HepG2 (cell line): ENCODE measurements around the gene HNRNPL.
"Not testable (repeated sequence)": the region's sequence is repeated elsewhere in the genome, so short reads cannot be mapped to it uniquely, and the experiment has no call there.

Experiments
- CEBPB ChIP-seq: IDR thresholded peaks from 2 replicates; pipeline ENCODE4 v1.6.1; 2011; ENCODE audit warnings: low read depth, low read length, improper control_type of control experiment, borderline replicate concordance
- HDAC2 ChIP-seq: sonication (generic); formaldehyde crosslinking; IDR thresholded peaks from 2 replicates; pipeline ENCODE4 v1.4.0; 2020; ENCODE audit warnings: missing genetic modification reagents
- HMGA1 ChIP-seq: sonication (generic); formaldehyde crosslinking; conservative IDR thresholded peaks from 2 replicates; pipeline ENCODE4 v1.4.0; 2020; ENCODE audit warnings: missing genetic modification reagents
- NBN ChIP-seq: fragments of 450-650 bp; conservative IDR thresholded peaks from 2 replicates; pipeline ENCODE4 v1.6.1; 2017
- TCF7L2 ChIP-seq: IDR thresholded peaks from 2 replicates; pipeline ENCODE4 v1.6.1; 2011; ENCODE audit warnings: mild to moderate bottlenecking, low read depth, low read length, moderate library complexity
- ZNF350 ChIP-seq: sonication (generic); formaldehyde crosslinking; IDR thresholded peaks from 2 replicates; pipeline ENCODE4 v1.4.0; 2020; ENCODE audit warnings: mild to moderate bottlenecking, low read depth, missing genetic modification reagents, borderline replicate concordance
- ZNF83 ChIP-seq: sonication (generic); formaldehyde crosslinking; IDR thresholded peaks from 2 replicates; pipeline ENCODE4 v1.4.0; 2020; ENCODE audit warnings: missing genetic modification reagents, mild to moderate bottlenecking, borderline replicate concordance
- TF ChIP-seq, protein P1 (sequence below): sonication (generic); formaldehyde crosslinking; IDR thresholded peaks from 2 replicates; pipeline ENCODE4 v1.5.0; 2020; ENCODE audit warnings: mild to moderate bottlenecking, missing genetic modification reagents, moderate library complexity
- TF ChIP-seq, protein P2 (sequence below): sonication (generic); formaldehyde crosslinking; IDR thresholded peaks from 2 replicates; pipeline ENCODE4 v1.5.1; 2020; ENCODE audit warnings: missing genetic modification reagents, mild to moderate bottlenecking, borderline replicate concordance
- TF ChIP-seq, protein P3 (sequence below): IDR thresholded peaks from 2 replicates; pipeline ENCODE4 v1.6.1; 2012; ENCODE audit warnings: low read length, improper control_type of control experiment

DNA sequence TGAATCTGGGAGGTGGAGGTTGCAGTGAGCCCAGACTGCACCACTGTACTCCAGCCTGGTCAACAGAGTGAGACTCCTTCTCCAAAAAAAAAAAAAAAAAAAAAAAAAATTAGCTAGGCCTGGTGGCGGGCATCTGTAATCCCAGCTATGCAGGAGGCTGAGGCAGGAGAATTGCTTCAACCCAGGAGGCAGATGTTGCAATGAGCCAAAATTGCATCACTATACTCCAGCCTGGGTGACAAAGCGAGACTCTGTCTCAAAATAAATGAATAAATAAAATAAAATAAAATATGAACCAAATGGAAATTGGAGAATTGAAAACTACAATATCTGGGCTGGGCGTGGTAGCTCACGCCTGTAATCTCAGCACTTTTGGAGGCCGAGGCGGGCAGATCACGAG is 20.6 kb downstream of the HNRNPL start:
- TF ChIP-seq NBN; ZNF350; TCF7L2; HMGA1 (CRISPR knock-in tag); ZNF83 (CRISPR knock-in tag); HDAC2 (CRISPR knock-in tag): not testable (repeated sequence)
- TF ChIP-seq, protein P1, sequence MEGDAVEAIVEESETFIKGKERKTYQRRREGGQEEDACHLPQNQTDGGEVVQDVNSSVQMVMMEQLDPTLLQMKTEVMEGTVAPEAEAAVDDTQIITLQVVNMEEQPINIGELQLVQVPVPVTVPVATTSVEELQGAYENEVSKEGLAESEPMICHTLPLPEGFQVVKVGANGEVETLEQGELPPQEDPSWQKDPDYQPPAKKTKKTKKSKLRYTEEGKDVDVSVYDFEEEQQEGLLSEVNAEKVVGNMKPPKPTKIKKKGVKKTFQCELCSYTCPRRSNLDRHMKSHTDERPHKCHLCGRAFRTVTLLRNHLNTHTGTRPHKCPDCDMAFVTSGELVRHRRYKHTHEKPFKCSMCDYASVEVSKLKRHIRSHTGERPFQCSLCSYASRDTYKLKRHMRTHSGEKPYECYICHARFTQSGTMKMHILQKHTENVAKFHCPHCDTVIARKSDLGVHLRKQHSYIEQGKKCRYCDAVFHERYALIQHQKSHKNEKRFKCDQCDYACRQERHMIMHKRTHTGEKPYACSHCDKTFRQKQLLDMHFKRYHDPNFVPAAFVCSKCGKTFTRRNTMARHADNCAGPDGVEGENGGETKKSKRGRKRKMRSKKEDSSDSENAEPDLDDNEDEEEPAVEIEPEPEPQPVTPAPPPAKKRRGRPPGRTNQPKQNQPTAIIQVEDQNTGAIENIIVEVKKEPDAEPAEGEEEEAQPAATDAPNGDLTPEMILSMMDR (CRISPR knock-in tag), result not testable (repeated sequence)
- peak; percentile 83 for TF ChIP-seq CEBPB
- TF ChIP-seq, protein P2, sequence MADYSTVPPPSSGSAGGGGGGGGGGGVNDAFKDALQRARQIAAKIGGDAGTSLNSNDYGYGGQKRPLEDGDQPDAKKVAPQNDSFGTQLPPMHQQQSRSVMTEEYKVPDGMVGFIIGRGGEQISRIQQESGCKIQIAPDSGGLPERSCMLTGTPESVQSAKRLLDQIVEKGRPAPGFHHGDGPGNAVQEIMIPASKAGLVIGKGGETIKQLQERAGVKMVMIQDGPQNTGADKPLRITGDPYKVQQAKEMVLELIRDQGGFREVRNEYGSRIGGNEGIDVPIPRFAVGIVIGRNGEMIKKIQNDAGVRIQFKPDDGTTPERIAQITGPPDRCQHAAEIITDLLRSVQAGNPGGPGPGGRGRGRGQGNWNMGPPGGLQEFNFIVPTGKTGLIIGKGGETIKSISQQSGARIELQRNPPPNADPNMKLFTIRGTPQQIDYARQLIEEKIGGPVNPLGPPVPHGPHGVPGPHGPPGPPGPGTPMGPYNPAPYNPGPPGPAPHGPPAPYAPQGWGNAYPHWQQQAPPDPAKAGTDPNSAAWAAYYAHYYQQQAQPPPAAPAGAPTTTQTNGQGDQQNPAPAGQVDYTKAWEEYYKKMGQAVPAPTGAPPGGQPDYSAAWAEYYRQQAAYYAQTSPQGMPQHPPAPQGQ (CRISPR knock-in tag), result not testable (repeated sequence)
- TF ChIP-seq, protein P3, sequence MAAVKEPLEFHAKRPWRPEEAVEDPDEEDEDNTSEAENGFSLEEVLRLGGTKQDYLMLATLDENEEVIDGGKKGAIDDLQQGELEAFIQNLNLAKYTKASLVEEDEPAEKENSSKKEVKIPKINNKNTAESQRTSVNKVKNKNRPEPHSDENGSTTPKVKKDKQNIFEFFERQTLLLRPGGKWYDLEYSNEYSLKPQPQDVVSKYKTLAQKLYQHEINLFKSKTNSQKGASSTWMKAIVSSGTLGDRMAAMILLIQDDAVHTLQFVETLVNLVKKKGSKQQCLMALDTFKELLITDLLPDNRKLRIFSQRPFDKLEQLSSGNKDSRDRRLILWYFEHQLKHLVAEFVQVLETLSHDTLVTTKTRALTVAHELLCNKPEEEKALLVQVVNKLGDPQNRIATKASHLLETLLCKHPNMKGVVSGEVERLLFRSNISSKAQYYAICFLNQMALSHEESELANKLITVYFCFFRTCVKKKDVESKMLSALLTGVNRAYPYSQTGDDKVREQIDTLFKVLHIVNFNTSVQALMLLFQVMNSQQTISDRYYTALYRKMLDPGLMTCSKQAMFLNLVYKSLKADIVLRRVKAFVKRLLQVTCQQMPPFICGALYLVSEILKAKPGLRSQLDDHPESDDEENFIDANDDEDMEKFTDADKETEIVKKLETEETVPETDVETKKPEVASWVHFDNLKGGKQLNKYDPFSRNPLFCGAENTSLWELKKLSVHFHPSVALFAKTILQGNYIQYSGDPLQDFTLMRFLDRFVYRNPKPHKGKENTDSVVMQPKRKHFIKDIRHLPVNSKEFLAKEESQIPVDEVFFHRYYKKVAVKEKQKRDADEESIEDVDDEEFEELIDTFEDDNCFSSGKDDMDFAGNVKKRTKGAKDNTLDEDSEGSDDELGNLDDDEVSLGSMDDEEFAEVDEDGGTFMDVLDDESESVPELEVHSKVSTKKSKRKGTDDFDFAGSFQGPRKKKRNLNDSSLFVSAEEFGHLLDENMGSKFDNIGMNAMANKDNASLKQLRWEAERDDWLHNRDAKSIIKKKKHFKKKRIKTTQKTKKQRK, result not testable (repeated sequence)
